ENCODE data around the gene GRM1.

GRM1 gene

DNA sequence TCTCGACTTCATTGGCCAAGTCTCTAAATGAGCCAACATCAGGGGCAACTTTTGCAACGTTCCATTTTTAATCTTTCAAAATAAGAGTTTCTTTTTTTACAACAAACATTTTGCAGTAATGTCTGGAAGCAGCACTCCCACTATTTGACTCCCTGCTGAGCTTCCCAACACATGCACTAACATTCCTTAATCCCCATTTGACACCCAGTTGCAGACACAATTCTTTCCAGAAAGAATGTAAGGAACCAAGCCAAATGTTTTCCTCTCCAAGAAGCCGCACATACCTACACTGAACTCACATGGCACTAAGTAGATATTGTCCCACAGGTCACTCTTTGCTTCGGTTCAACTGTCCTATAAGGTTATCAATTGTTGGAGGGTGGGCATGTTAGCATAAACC, 165.6 kb downstream of the GRM1 start:
- no CpG with 5 or more reads among the region's 4 CpGs for WGBS (ENCODE audit: extremely low coverage, insufficient coverage, low lambda C conversion rate)
- H2BK15ac ChIP-seq (replicated peaks; ENCODE audit: low read depth), result no peak overlapping the region
- H3K4me1 ChIP-seq (ENCODE audit: control insufficient read depth, low read depth, low read length), result no peaks in the 10 kb centered on the region
- H3K27ac ChIP-seq (ENCODE audit: low read depth, low read length), result no peak overlapping the region
- H3K4me3 ChIP-seq (ENCODE audit: low read length), result no peak overlapping the region
- H3K18ac ChIP-seq (ENCODE audit: low read length), result no peak overlapping the region
- H3K4me2 ChIP-seq (ENCODE audit: low read length), result no peak overlapping the region
- no peak overlapping the region for H3K9ac ChIP-seq (ENCODE audit: low read length)
- H3K79me1 ChIP-seq (ENCODE audit: low read length), result no peaks in the 10 kb centered on the region
- no peak overlapping the region for H3K23ac ChIP-seq (ENCODE audit: low read length)
- no peak overlapping the region for H2AK5ac ChIP-seq (ENCODE audit: low read length)
- no peak overlapping the region for H4K5ac ChIP-seq (ENCODE audit: low read length)
- peak; percentile 70 for DNase-seq
- no peaks in the 10 kb centered on the region for H3K79me2 ChIP-seq (ENCODE audit: control insufficient read depth, insufficient read depth, low read length)
- no peak overlapping the region for H2BK5ac ChIP-seq (ENCODE audit: low read length)
- H3K56ac ChIP-seq (ENCODE audit: low read length), result no peak overlapping the region
- no peak overlapping the region for H3K4ac ChIP-seq (ENCODE audit: low read depth, low read length)
- no peaks in the 10 kb centered on the region for H3K36me3 ChIP-seq (ENCODE audit: control insufficient read depth, insufficient read depth, low read length)
- no peaks in the 10 kb centered on the region for H3K27me3 ChIP-seq (ENCODE audit: insufficient read depth, low read length, poor library complexity)
- no peak overlapping the region for H2BK120ac ChIP-seq (ENCODE audit: low read depth, low read length)
- peak overlapping the region; percentile 28 for H4K8ac ChIP-seq (ENCODE audit: low read depth, low read length)

DNA sequence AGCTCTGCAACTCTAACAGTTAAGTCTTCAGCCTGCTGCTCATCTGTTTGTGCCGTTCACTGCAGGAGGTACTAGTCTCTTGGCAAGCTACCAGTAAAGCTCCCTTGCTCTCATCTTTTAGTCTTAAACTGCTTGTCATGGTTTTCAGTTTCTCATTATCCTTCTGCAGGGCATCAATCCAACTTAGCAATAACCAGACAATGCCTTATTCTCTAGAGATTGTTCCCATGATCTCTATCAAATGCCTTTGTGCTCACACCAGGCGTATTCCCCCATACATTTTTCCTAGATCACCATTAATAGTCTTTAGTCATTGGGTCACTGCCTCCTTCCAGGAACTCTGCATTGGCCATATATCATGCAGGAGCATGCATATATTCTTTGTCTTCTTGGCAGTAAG, 171.3 kb downstream of the GRM1 start:
- peaks cover 5% of the 10 kb centered on the region for H3K4me1 ChIP-seq (ENCODE audit: control insufficient read depth, low read depth, low read length)
- no peak overlapping the region for H3K23ac ChIP-seq (ENCODE audit: low read length)
- DNase-seq, result no peak
- H2BK15ac ChIP-seq (replicated peaks; ENCODE audit: low read depth), result no peak overlapping the region
- H4K5ac ChIP-seq (ENCODE audit: low read length), result no peak overlapping the region
- no peak overlapping the region for H2BK120ac ChIP-seq (ENCODE audit: low read depth, low read length)
- H3K4ac ChIP-seq (ENCODE audit: low read depth, low read length), result no peak overlapping the region
- no CpG with 5 or more reads among the region's 2 CpGs for WGBS (ENCODE audit: extremely low coverage, insufficient coverage, low lambda C conversion rate)
- no peak overlapping the region for H3K4me3 ChIP-seq (ENCODE audit: low read length)
- H3K79me1 ChIP-seq (ENCODE audit: low read length), result no peaks in the 10 kb centered on the region
- no peak overlapping the region for H3K27ac ChIP-seq (ENCODE audit: low read depth, low read length)
- no peak overlapping the region for H3K56ac ChIP-seq (ENCODE audit: low read length)
- no peak overlapping the region for H4K8ac ChIP-seq (ENCODE audit: low read depth, low read length)
- H3K79me2 ChIP-seq (ENCODE audit: control insufficient read depth, insufficient read depth, low read length), result no peaks in the 10 kb centered on the region
- no peak overlapping the region for H3K9ac ChIP-seq (ENCODE audit: low read length)
- H2BK5ac ChIP-seq (ENCODE audit: low read length), result no peak overlapping the region
- H2AK5ac ChIP-seq (ENCODE audit: low read length), result no peak overlapping the region
- no peaks in the 10 kb centered on the region for H3K36me3 ChIP-seq (ENCODE audit: control insufficient read depth, insufficient read depth, low read length)
- no peak overlapping the region for H3K4me2 ChIP-seq (ENCODE audit: low read length)
- H3K18ac ChIP-seq (ENCODE audit: low read length), result no peak overlapping the region
- no peaks in the 10 kb centered on the region for H3K27me3 ChIP-seq (ENCODE audit: insufficient read depth, low read length, poor library complexity)

DNA sequence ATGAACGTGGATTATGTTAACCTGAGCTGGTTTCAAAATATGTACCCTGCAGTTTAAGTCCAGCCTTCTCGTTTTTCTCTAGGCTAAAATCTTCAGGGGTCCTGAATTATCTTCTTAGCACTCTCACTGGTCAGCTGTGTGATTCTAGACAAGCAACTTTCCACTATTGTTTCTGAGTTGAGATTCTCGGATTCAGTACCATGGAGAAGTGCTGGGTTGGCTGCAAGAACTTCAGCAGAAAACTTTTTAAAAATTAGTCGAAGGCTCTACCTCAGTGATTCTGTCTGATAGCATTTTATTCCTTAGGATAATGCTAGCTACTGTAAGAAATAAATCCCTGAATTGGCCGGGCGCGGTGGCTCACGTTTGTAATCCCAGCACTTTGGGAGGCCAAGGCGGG, 173.7 kb downstream of the GRM1 start:
- no peak overlapping the region for H2BK15ac ChIP-seq (replicated peaks; ENCODE audit: low read depth)
- no peak overlapping the region for H3K4me3 ChIP-seq (ENCODE audit: low read length)
- H2AK5ac ChIP-seq (ENCODE audit: low read length), result no peak overlapping the region
- no peak overlapping the region for H4K5ac ChIP-seq (ENCODE audit: low read length)
- H3K4ac ChIP-seq (ENCODE audit: low read depth, low read length), result no peak overlapping the region
- no CpG with 5 or more reads among the region's 9 CpGs for WGBS (ENCODE audit: extremely low coverage, insufficient coverage, low lambda C conversion rate)
- H3K36me3 ChIP-seq (ENCODE audit: control insufficient read depth, insufficient read depth, low read length), result no peaks in the 10 kb centered on the region
- H3K9ac ChIP-seq (ENCODE audit: low read length), result no peak overlapping the region
- H2BK5ac ChIP-seq (ENCODE audit: low read length), result no peak overlapping the region
- H3K56ac ChIP-seq (ENCODE audit: low read length), result no peak overlapping the region
- H3K18ac ChIP-seq (ENCODE audit: low read length), result no peak overlapping the region
- H4K8ac ChIP-seq (ENCODE audit: low read depth, low read length), result no peak overlapping the region
- H3K79me2 ChIP-seq (ENCODE audit: control insufficient read depth, insufficient read depth, low read length), result no peaks in the 10 kb centered on the region
- H3K79me1 ChIP-seq (ENCODE audit: low read length), result no peaks in the 10 kb centered on the region
- H3K4me1 ChIP-seq (ENCODE audit: control insufficient read depth, low read depth, low read length), result peaks cover 5% of the 10 kb centered on the region
- H3K23ac ChIP-seq (ENCODE audit: low read length), result no peak overlapping the region
- no peak for DNase-seq
- H2BK120ac ChIP-seq (ENCODE audit: low read depth, low read length), result no peak overlapping the region
- H3K27me3 ChIP-seq (ENCODE audit: insufficient read depth, low read length, poor library complexity), result no peaks in the 10 kb centered on the region
- no peak overlapping the region for H3K4me2 ChIP-seq (ENCODE audit: low read length)
- no peak overlapping the region for H3K27ac ChIP-seq (ENCODE audit: low read depth, low read length)

DNA sequence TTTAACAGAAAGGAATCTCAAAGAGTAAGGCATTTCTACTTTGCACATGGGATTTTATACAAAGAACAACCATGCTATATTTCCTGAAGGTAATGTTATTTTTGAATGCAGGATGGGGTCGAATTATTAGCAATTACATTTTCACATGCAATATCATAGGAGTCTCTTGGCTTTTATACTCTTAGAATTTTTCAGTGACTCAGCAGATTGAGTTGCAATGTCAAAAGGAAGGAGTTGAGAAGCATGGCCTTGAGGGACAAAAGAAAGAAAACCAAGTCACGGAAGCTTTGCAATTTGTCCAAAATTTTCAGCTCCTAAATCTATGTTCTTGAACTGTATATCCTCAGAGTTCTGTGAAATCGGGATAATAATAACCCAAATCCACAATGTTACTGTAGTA, 181.1 kb downstream of the GRM1 start:
- Histone ChIP-seq H4K8ac (ENCODE audit: low read depth, low read length) (no peak overlapping the region), H2AK5ac (ENCODE audit: low read length) (no peak overlapping the region), H2BK15ac (replicated peaks; ENCODE audit: low read depth) (no peak overlapping the region), H4K5ac (ENCODE audit: low read length) (no peak overlapping the region), H2BK120ac (ENCODE audit: low read depth, low read length) (no peak overlapping the region), H3K4me2 (ENCODE audit: low read length) (no peak overlapping the region), H3K36me3 (ENCODE audit: control insufficient read depth, insufficient read depth, low read length) (no peaks in the 10 kb centered on the region), H3K79me1 (ENCODE audit: low read length) (no peaks in the 10 kb centered on the region), H3K79me2 (ENCODE audit: control insufficient read depth, insufficient read depth, low read length) (no peaks in the 10 kb centered on the region), H3K27ac (ENCODE audit: low read depth, low read length) (no peak overlapping the region), H3K9ac (ENCODE audit: low read length) (no peak overlapping the region), H3K4me3 (ENCODE audit: low read length) (no peak overlapping the region), H3K4me1 (ENCODE audit: control insufficient read depth, low read depth, low read length) (no peaks in the 10 kb centered on the region), H3K23ac (ENCODE audit: low read length) (no peak overlapping the region), H3K27me3 (ENCODE audit: insufficient read depth, low read length, poor library complexity) (no peaks in the 10 kb centered on the region), H3K4ac (ENCODE audit: low read depth, low read length) (no peak overlapping the region), H3K56ac (ENCODE audit: low read length) (no peak overlapping the region), H3K18ac (ENCODE audit: low read length) (no peak overlapping the region), H2BK5ac (ENCODE audit: low read length) (no peak overlapping the region)
- no peak for DNase-seq
- no CpG with 5 or more reads among the region's 3 CpGs for WGBS (ENCODE audit: extremely low coverage, insufficient coverage, low lambda C conversion rate)

DNA sequence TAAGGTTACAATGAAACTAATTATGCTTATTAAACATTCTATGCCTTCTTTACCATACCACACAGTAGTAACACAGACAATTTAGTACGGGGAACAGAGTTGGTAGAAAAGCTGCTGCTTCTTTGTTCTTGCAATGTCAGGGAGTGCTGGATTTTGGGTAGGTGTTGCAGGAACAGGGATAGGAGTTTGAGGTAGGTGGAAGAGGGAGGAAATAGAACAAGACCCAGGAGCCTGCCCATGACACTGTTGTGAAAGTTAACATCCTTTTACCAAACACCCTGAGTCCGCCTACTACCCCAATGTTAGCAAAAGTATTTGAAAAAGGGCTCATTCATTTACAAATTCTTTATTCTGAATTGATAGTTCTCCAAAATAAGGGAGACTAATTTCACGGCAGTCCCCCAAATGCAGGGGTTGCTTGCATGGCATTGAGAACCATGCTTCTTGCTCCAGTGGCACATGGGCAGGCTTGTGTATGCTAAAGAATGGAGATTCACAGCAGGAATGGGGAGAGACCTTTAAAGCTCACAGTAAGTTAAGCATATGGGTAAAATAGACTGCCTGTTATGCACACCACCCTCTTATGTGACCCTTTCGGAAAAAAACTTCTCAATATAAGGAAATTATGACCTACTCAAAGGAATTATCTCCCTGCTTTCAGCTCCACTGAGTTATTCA, 181.7 kb downstream of the GRM1 start:
- Histone ChIP-seq H4K5ac (ENCODE audit: low read length) (no peak overlapping the region), H3K23ac (ENCODE audit: low read length) (no peak overlapping the region), H3K27ac (ENCODE audit: low read depth, low read length) (no peak overlapping the region), H3K9ac (ENCODE audit: low read length) (no peak overlapping the region), H3K79me1 (ENCODE audit: low read length) (no peaks in the 10 kb centered on the region), H3K27me3 (ENCODE audit: insufficient read depth, low read length, poor library complexity) (no peaks in the 10 kb centered on the region), H3K18ac (ENCODE audit: low read length) (no peak overlapping the region), H3K4me1 (ENCODE audit: control insufficient read depth, low read depth, low read length) (no peaks in the 10 kb centered on the region), H3K56ac (ENCODE audit: low read length) (no peak overlapping the region), H3K36me3 (ENCODE audit: control insufficient read depth, insufficient read depth, low read length) (no peaks in the 10 kb centered on the region), H3K4me2 (ENCODE audit: low read length) (no peak overlapping the region), H2BK120ac (ENCODE audit: low read depth, low read length) (no peak overlapping the region), H3K79me2 (ENCODE audit: control insufficient read depth, insufficient read depth, low read length) (no peaks in the 10 kb centered on the region), H2BK15ac (replicated peaks; ENCODE audit: low read depth) (no peak overlapping the region), H2AK5ac (ENCODE audit: low read length) (no peak overlapping the region), H3K4ac (ENCODE audit: low read depth, low read length) (no peak overlapping the region), H4K8ac (ENCODE audit: low read depth, low read length) (no peak overlapping the region), H2BK5ac (ENCODE audit: low read length) (no peak overlapping the region), H3K4me3 (ENCODE audit: low read length) (no peak overlapping the region)
- WGBS (ENCODE audit: extremely low coverage, insufficient coverage, low lambda C conversion rate), result no CpG with 5 or more reads among the region's 4 CpGs
- no peak for DNase-seq

DNA sequence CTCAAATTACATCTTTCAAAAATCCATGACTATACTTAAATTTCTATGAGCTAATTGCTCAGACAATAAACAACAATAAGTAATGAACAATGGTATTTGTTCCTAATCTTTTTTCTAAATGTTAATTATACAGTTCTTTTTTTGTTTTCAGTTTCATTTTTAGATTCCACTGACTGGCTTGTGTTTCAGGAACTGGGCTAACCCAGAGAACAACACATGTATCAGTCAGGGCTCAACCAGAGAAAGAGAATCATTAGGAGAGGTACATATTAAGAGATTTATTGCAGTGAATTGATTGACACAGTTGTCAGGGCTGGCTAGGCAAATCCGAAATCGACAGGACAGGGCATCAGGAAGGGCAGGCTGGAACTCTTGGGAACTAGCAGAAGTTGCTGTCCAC, 182.8 kb downstream of the GRM1 start:
- Histone ChIP-seq H3K4me3 (ENCODE audit: low read length) (no peak overlapping the region), H3K18ac (ENCODE audit: low read length) (no peak overlapping the region), H3K36me3 (ENCODE audit: control insufficient read depth, insufficient read depth, low read length) (no peaks in the 10 kb centered on the region), H3K23ac (ENCODE audit: low read length) (no peak overlapping the region), H2BK15ac (replicated peaks; ENCODE audit: low read depth) (no peak overlapping the region), H4K5ac (ENCODE audit: low read length) (no peak overlapping the region), H3K4ac (ENCODE audit: low read depth, low read length) (no peak overlapping the region), H3K27ac (ENCODE audit: low read depth, low read length) (no peak overlapping the region), H3K56ac (ENCODE audit: low read length) (no peak overlapping the region), H2AK5ac (ENCODE audit: low read length) (no peak overlapping the region), H3K9ac (ENCODE audit: low read length) (no peak overlapping the region), H3K27me3 (ENCODE audit: insufficient read depth, low read length, poor library complexity) (no peaks in the 10 kb centered on the region), H3K79me2 (ENCODE audit: control insufficient read depth, insufficient read depth, low read length) (no peaks in the 10 kb centered on the region), H3K79me1 (ENCODE audit: low read length) (no peaks in the 10 kb centered on the region), H4K8ac (ENCODE audit: low read depth, low read length) (no peak overlapping the region), H2BK120ac (ENCODE audit: low read depth, low read length) (no peak overlapping the region), H3K4me2 (ENCODE audit: low read length) (no peak overlapping the region), H2BK5ac (ENCODE audit: low read length) (no peak overlapping the region), H3K4me1 (ENCODE audit: control insufficient read depth, low read depth, low read length) (no peaks in the 10 kb centered on the region)
- no CpG with 5 or more reads among the region's 2 CpGs for WGBS (ENCODE audit: extremely low coverage, insufficient coverage, low lambda C conversion rate)
- DNase-seq, result no peak

Measured in mesendoderm (in vitro differentiated cells).